GM18951 (cell line): Measurements from ENCODE around the gene P4HB.

Experiments used
- POLR2A ChIP-seq: IDR thresholded peaks from 4 replicates; pipeline ENCODE4 v1.6.1; 2011; ENCODE audit warnings: mild to moderate bottlenecking; ENCODE audit not compliant: insufficient read length, insufficient read depth; ENCODE audit errors: extremely low read depth
- in situ Hi-C: fragments of 300-500 bp; cut with MboI; formaldehyde crosslinking; loops from one replicate; pipeline ENCODE4 v1.12.0; 2022; ENCODE audit warnings: low sequenced_read_pairs, mixed read lengths, inconsistent platforms; ENCODE audit not compliant: unreplicated experiment

P4HB gene

GRCh38 chr17:81806461-81807209 is 53.7 kb downstream of the P4HB start:
- in situ Hi-C loops = no loop called here
- TF ChIP-seq POLR2A = no peak

GRCh38 chr17:81805707-81806460 is 54.5 kb downstream of the P4HB start:
- TF ChIP-seq POLR2A = no peak
- in situ Hi-C loops = no loop called here

DNA sequence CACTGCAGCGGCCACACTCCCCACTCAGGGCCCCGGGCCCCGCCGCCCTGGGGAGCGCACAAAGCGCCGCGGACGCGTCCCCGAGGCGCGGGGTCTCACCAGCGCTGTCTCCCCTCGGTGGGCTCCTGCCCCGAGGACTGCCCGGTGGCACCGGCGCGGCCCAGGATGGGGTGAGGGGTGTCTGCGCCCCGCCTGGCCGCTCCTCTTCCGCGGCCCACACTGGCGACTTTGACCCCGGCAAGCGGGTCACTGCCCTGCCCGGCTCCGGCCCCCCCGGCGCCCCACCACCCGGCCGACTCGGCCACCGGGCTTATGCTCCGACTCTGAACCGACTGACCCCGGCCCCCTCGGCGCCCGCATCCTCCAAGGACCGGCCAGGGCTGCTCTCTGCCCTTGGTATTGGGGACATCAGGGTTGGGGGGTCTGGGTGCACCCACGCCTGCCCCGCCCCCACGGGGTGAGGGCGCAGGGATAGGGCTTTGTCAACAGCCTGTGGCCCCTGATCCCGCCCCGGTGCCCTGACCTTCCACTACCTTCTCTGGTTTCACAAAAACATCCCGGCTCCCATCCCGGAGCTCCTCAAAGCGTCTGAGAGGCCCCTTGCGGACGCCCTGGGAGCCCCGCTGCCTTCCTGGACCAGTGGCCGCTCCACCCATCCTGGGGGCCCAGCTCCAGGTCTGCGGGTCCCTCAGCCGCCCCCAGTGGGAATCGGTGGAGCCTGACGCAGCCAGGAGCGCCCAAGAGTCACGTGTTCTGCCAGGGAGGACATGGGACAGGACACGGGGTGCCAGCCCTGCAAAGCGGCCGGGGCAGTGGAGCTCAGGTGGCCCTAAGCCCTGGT is 55.6 kb downstream of the P4HB start:
- no peak for TF ChIP-seq POLR2A
- in situ Hi-C loops = no loop called here

DNA sequence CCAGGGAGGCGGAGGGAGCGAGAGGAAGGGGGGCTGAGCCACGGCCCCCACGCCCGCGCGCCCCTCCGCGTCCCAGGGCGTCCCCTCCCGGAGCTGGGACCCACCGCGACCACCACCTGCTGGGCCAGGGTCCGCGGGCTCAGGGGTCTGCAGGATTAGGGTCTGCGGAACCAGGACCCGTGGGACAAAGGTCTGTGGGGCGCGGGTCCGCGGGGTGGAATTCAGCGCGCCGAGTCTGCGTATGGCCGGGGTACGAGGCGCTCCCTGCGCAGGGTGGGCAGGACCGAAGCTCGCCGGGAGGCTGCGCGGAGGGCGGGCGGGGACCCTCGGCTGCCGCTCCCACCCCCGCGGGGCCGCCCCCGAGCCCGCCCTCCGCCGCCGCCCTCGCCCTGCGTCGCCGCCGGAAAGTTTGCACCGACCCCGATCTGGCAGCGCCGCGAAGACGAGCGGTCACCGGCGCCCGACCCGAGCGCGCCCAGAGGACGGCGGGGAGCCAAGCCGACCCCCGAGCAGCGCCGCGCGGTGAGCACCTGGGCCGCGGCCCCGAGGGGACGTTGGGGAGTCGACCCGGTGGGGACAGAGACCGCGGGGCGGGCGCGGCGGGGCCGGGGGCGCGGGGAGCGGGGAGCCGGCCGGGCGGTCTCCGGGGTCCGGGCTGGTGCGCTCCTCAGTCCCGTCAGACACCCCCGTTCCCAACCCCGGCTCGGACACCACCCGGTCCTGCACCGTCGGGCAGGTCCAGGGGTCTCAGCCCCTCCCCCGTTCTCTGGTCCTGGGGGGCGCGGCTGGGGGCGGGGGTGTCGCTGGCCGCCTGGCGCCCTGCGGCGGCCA is 56.4 kb downstream of the P4HB start, which contains the start of gene GCGR:
GCGR (plus strand) TSS at position 423 of the 831 bp plus-strand sequence. CDS start 4,869 bp downstream, outside the sequence.
- no peak for TF ChIP-seq POLR2A
- in situ Hi-C loops = no loop called here

DNA sequence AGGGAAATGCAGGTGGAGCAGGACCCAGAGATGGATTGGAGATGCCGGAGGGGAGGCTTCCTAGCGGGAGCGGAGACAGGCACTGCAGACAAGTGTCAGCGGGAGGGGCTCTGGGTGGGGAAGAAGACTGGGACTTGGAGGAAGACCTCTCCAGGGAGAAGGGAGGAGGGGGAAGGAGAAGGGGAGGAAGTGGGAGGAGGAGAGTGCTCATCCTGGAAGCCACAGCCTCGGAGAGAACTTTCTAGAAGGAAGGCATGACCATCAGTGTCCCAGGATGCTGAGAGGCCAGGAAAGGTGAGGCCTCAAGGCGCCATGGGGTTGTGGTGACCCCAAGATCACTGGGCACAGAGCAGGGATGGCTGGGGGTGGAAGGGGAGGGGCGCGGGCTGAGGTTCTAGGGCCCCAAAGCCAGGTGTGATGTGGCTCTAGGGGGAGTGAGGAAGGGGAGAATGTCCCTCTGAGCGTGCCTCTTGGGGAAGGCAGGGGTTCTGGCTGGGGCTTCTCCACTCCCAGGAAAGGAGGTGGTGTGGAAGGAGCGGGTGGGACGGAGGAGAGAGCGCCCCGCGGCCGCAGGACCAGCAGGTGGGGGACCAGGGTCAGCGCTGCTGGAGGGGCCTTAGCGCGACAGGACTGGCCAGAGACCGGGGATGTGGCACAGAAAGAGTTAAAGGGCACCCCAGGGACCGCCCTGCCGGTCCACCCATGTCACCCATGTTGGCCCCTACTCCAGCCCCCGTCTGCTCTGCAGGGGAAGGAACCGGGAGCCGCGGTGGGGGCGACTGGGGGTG is 57.3 kb downstream of the P4HB start:
- in situ Hi-C loops = no loop called here

GRCh38 chr17:81802048-81802758 is 58.1 kb downstream of the P4HB start:
- in situ Hi-C loops = no loop called here
- TF ChIP-seq POLR2A = no peak

More for the DNA sequence above, 57.3 kb downstream of the P4HB start:
- no peak for TF ChIP-seq POLR2A

GRCh38 chr17:81801327-81801726 is 59.0 kb downstream of the P4HB start:
- in situ Hi-C loops = no loop called here
- no peak for TF ChIP-seq POLR2A

- in situ Hi-C loops = no loop called here
- no peak for TF ChIP-seq POLR2A
Measured at GRCh38 chr17:81794509-81794908, 65.8 kb downstream of the P4HB start.

DNA sequence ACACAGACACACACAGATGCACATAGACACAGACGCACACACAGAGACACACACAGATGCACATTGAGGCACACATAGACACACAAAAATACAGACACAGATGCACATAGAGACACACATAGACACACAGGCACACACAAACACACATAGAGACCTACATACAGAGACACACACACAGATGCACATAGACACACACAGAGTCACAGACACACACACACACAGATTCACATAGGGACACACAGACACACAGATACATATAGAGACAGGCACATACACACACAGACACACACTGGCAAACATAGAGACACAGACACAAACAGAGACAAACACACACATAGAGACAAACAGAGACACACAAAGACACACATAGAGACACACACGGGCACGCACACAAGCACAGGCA is 66.3 kb downstream of the P4HB start:
- in situ Hi-C loops = no loop called here
- no peak for TF ChIP-seq POLR2A
